22Rv1 (cell line): Measurements from ENCODE around the gene OGFR.
A peak's percentile ranks its signal among the peaks of the same experiment; 100 is the strongest.

Experiments used
- H3K27ac ChIP-seq: fragments of 450-650 bp; 2 replicates; pipeline ENCODE4 v1.5.1; 2017
- CTCF ChIP-seq: fragments of 450-650 bp; IDR thresholded peaks from 2 replicates; pipeline ENCODE4 v1.5.1; 2017; ENCODE audit warnings: mild to moderate bottlenecking
- ZFX ChIP-seq: fragments of 450-650 bp; IDR thresholded peaks from 2 replicates; pipeline ENCODE4 v1.6.1; 2017; ENCODE audit warnings: antibody characterized with exemption, borderline replicate concordance

OGFR gene

GRCh38 chr20:62796699-62797491 lies 7.7 kb upstream of the OGFR start:
- TF ChIP-seq ZFX (no peak), CTCF (no peak)
- H3K27ac ChIP-seq = peak overlapping the region; percentile 98

GRCh38 chr20:62797671-62798532 lies 6.7 kb upstream of the OGFR start:
- peak overlapping the region; percentile 98 for H3K27ac ChIP-seq
- TF ChIP-seq CTCF (no peak), ZFX (no peak)

GRCh38 chr20:62799036-62799435 lies 5.6 kb upstream of the OGFR start:
- no peak for TF ChIP-seq CTCF
- no peak for TF ChIP-seq ZFX
- H3K27ac ChIP-seq = no peak overlapping the region

GRCh38 chr20:62799459-62799858 lies 5.2 kb upstream of the OGFR start:
- H3K27ac ChIP-seq = no peak overlapping the region
- TF ChIP-seq CTCF (no peak), ZFX (no peak)

- no peak for TF ChIP-seq ZFX
- TF ChIP-seq CTCF = no peak
- no peak overlapping the region for H3K27ac ChIP-seq
Measured at GRCh38 chr20:62799873-62800272, 4.8 kb upstream of the OGFR start.

GRCh38 chr20:62800314-62801259 lies 4.0 kb upstream of the OGFR start:
- H3K27ac ChIP-seq = no peak overlapping the region
- TF ChIP-seq ZFX = no peak
- no peak for TF ChIP-seq CTCF
